ENCODE data around the gene LTBR.

Gene LTBR

DNA sequence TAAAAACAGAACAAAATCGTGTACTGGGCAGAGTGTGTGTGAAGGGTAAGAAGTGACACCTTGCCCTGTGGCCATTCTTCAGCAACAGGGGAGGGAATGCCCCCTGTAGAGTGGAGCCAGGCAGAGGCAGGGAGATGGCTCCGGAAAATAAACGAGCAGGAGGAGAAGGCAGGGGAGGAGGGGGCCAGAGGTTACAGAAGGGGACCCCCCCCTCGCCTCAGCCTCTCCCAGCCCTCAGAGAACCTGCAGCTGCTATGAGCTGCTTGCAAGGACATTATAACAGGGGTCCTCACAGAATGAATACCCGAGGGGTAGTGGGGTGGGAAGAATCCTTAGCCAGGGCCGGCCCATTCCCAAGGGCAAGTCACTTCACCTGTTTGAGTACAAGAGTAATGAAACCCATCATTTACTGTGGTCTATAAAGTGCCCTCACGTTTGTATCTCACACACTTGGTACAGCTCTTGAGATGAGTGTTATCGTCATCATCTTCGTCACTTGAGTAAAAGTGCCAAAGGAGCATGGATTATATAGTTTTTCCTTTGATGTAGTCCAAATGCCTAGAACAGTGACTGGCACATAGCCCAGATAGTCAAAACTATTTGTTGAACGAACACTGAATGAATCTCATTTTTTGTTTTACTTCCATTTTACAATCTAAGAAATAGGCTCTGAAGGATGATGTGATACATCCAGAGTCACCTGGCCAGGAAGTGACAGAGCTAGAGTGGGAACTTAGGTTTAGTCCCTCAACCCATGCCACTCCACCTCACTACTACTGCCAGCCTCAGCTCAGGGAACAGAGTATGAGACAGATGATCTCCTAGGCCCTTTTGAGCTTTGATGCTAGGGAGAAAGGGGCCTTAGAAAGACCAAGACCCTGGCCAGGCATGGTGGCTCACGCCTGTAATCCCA, 23.1 kb upstream of the LTBR start:
- TF ChIP-seq, protein P1, sequence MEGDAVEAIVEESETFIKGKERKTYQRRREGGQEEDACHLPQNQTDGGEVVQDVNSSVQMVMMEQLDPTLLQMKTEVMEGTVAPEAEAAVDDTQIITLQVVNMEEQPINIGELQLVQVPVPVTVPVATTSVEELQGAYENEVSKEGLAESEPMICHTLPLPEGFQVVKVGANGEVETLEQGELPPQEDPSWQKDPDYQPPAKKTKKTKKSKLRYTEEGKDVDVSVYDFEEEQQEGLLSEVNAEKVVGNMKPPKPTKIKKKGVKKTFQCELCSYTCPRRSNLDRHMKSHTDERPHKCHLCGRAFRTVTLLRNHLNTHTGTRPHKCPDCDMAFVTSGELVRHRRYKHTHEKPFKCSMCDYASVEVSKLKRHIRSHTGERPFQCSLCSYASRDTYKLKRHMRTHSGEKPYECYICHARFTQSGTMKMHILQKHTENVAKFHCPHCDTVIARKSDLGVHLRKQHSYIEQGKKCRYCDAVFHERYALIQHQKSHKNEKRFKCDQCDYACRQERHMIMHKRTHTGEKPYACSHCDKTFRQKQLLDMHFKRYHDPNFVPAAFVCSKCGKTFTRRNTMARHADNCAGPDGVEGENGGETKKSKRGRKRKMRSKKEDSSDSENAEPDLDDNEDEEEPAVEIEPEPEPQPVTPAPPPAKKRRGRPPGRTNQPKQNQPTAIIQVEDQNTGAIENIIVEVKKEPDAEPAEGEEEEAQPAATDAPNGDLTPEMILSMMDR (IDR thresholded peaks at IDR 0.05; ENCODE audit: insufficient read depth, missing control alignments): no peak
- FAIRE-seq: no peak
- DNase-seq (ENCODE audit: insufficient read length, low spot score): no peak

DNA sequence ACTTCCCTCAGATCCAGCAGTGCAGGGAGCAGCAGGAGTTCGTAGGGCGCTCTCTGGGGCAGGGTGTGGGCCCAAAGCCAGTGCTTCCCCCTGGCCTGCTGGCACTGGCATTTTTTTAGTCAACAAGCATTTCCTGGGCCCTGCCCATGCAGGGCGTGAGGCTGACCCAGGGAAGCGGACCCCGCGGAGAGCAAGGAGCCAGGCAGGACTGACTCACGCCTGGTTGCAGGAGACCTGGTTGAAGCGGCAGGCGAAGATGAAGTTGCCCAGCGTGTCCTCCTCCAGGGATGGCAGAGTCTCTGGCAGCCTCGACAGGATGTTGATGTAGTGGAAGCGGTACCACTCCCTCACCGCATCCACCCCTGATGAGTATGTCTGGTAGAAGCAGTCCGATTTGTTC, 22.1 kb upstream of the LTBR start:
- TF ChIP-seq, protein P1 (IDR thresholded peaks at IDR 0.05; ENCODE audit: insufficient read depth, missing control alignments): no peak
- DNase-seq (ENCODE audit: insufficient read length, low spot score): no peak
- no peak for FAIRE-seq

DNA sequence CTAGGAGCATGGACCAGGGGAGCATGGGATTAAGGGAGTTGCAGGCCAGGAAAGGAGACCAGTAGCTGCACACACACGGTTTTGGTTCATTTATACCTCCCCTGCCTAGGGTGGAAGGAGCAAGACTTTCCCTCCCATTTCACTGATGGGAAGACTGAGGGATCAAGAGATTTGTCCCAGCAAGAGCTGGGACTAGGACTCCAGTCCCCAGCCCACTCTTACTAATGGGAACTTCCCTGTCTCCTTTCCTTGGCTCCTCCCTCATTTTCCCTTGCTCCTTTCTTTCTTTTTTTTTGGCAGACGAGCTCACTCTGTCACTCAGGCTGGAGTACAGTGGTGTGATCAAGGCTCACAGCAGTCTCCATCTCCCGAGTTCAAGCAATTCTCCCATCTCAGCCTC, 21.6 kb upstream of the LTBR start:
- FAIRE-seq (no peak), DNase-seq (ENCODE audit: insufficient read length, low spot score) (no peak)
- TF ChIP-seq, protein P1 (IDR thresholded peaks at IDR 0.05; ENCODE audit: insufficient read depth, missing control alignments): no peak

DNA sequence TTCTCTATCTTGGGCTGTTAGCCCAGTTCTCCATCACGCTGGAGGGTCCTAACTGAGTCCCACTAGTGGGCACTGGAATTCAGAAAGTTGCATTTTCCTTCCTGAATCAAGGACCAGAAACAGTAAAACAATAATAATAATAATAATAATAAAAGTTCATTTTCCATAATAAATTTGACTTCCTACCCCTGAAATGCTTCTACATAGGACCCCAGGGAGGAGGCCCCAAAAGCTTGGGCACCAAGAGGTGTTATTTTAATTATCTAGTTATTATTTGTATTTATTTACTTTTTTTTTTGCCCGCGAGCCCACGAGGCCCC, 21.0 kb upstream of the LTBR start:
- DNase-seq (ENCODE audit: insufficient read length, low spot score) (no peak), FAIRE-seq (no peak)
- TF ChIP-seq, protein P1 (IDR thresholded peaks at IDR 0.05; ENCODE audit: insufficient read depth, missing control alignments): no peak

DNA sequence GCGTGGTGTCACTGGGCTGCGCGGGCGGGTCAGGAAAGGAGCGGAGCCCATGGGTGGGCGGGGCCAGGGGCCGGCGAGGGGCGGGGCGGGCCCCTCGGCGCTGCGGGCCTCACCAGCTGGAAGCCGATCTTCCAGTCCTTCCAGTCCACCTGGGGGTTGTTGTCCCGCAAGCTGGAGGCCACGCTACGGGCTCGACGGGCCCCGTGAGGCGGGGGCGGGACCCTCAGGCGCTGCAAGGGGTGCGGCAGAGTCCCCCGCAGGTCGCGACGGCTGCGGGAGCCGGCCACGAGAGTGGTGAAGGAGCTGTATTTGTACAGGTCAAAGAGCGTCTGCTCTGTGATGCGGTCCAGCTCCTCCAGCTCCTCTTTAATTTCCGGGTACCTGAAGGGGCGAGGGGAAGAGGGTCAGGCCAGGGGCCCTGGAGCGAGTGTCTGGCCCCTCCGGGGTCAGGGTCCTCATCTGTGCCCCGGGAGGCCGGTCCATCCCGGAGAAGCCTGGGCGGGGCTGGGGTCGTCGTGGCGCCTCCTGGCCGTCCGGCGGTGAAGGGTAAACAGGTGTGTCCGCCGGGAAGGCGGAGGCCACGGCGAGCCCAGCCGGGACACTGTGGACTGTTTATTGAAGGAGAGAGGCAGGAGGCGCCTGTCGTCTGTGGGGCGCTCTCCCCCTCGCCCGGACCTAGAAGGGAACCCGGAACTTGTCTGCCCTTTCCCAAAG, 20.5 kb upstream of the LTBR start:
- no peak for FAIRE-seq
- TF ChIP-seq, protein P1 (IDR thresholded peaks at IDR 0.05; ENCODE audit: insufficient read depth, missing control alignments): no peak
- no peak for DNase-seq (ENCODE audit: insufficient read length, low spot score)

DNA sequence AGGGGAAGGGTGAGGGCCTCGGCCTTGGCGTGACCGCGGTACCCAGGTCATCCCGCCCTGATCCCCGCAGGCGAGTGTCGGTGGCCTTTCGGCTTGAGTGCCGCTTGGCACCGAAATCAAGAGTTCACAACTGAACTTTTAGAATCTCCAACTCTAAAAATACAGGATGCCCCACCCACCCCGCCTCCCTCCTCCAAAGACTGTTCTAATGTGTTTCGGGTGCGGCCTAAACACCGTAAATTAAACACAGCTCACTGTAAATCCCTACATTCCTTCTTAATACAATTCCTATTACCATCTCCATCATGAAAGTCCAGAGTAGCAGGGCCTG, 20.0 kb upstream of the LTBR start:
- FAIRE-seq (no peak), DNase-seq (ENCODE audit: insufficient read length, low spot score) (no peak)
- TF ChIP-seq, protein P1 (IDR thresholded peaks at IDR 0.05; ENCODE audit: insufficient read depth, missing control alignments): no peak
